Heart left ventricle (tissue), 16 donors: ENCODE results near the gene PDCD4. TPM values are rescaled to one million over a fixed set of nuclear protein-coding genes. Genes with fewer than 3 reads are reported as not detected.
"Not testable (repeated sequence)": the region's sequence is repeated elsewhere in the genome, so short reads cannot be mapped to it uniquely, and the experiment has no call there.

Experiments
- ATAC-seq, 4 donors: fragments of 200-7000 bp; cut with Tn5 transposase; one replicate each; pipeline ENCODE4 v1.9.1; 2020 to 2022; ENCODE audit warnings: moderate library complexity in 4 of 4, mild to moderate bottlenecking in 3 of 4, moderate number of reproducible peaks in 1 of 4
- DNase-seq, 5 donors: peaks; one replicate each; pipeline ENCODE4 v3.0.0-alpha.2; 2020
- H3K27ac ChIP-seq, 12 donors: fragments of 200-600 bp; sonication (generic) in 4 of 12; one replicate each; pipeline versions ENCODE4 v1.5.0 to v1.8.0; 2016 to 2022; ENCODE audit warnings: mild to moderate bottlenecking in 2 of 12
- H3K27me3 ChIP-seq, 9 donors: fragments of 200-600 bp; sonication (generic) in 2 of 9; one replicate each; pipeline versions ENCODE4 v1.5.1 to v1.8.0; 2016 to 2022; ENCODE audit warnings: mild to moderate bottlenecking in 3 of 9
- H3K36me3 ChIP-seq, 9 donors: fragments of 200-600 bp; sonication (generic) in 2 of 9; one replicate each; pipeline versions ENCODE4 v1.5.0 to v1.8.0; 2018 to 2022; ENCODE audit warnings: mild to moderate bottlenecking in 2 of 9
- H3K4me1 ChIP-seq, 12 donors: fragments of 200-600 bp; sonication (generic) in 4 of 12; one replicate each; pipeline versions ENCODE4 v1.5.0 to v1.8.0; 2016 to 2022; ENCODE audit warnings: mild to moderate bottlenecking in 3 of 12
- H3K4me3 ChIP-seq, 12 donors: fragments of 200-600 bp; sonication (generic) in 4 of 12; one replicate each; pipeline versions ENCODE4 v1.5.0 to v1.8.0; 2017 to 2022; ENCODE audit warnings: mild to moderate bottlenecking in 9 of 12, moderate library complexity in 4 of 12
- H3K9me3 ChIP-seq, 12 donors: fragments of 200-600 bp; sonication (generic) in 4 of 12; one replicate each; pipeline versions ENCODE4 v1.5.0 to v1.8.0; 2016 to 2022; ENCODE audit warnings: mild to moderate bottlenecking in 1 of 12
- CTCF ChIP-seq, 12 donors: fragments of 200-600 bp; sonication (generic) in 4 of 12; IDR thresholded peaks; one replicate each; pipeline versions ENCODE4 v1.5.0 to v1.8.0; 2018 to 2022; ENCODE audit warnings: antibody characterized with exemption in 12 of 12, mild to moderate bottlenecking in 5 of 12
- POLR2A ChIP-seq, 2 donors: fragments of 450-650 bp; IDR thresholded peaks; one replicate each; pipeline ENCODE4 v1.6.1; 2017; ENCODE audit warnings: antibody characterized with exemption in 2 of 2, mild to moderate bottlenecking in 2 of 2, moderate library complexity in 2 of 2
- WGBS, 4 donors: extraction: QIAGEN DNeasy Blood & Tissue Kit in 2 of 4; methylation state at CpG; one replicate each; pipeline versions ENCODE4 v1.1.5 to v1.1.7; 2013 to 2018; 5-methylcytosine and 5-hydroxymethylcytosine counted together
- intact Hi-C, 10 donors: fragments of 100-400 bp; cut with DNase I; formaldehyde crosslinking; loops; one replicate each; pipeline versions ENCODE4 v1.11.1 to v1.14.2; 2022
- polyA plus RNA-seq, 2 donors: library from polyadenylated mRNA; stranded (reverse); fragments of 200-250 nt; gene quantifications; one replicate each; pipeline ENCODE4 v1.2.3, GENCODE V29; 2013
- total RNA-seq, 9 donors: library from RNA; depleted of rRNA in 2 of 9; stranded (reverse); fragments of >200 nt in 2 of 9; fragmentation: NEBNext Ultra II Directional in 3 of 9; extraction: Animal tissue kit (Norgen Biotek cat#: 25700) in 3 of 9; gene quantifications; one replicate each; pipeline versions ENCODE4 v1.1.0 to v1.2.4, GENCODE V29; 2016 to 2023
- donor health status: ischemic (EF 13 %, LVEDD 7.1; RV severe dilation, severe dysfunction).
- donor health status: healthy with polysubstance abuse.
- donor health status: DM: no; HTN: yes; CAD: no.
- donor health status: DM: no; HTN: no; CAD: no.
- donor health status: ischemic (EF 25% LVEDD 6.9; RV normal size, moderate dysfunction).
- donor health status: ischemic (EF 25% LVEDD 5.7; RV mildly dilated, moderate dysfunction).
- donor health status: healthy.
- donor health status: DM: yes; HTN: yes; CAD: no.
- donor health status: ischemic (EF 35%, LVEDD 5.7; RV mildly dilated, moderate dysfunction).
- donor health status: nonischemic (EF 11% LVEDD 7.7; RV severe dilation, severe dysfunction).
- donor health status: DM: yes; HTN: yes; CAD: no.
- donor health status: PGD.
- donor health status: ischemic (EF 29% LVEDD 5.4; RV normal size, mild dysfunction).
- donor health status: nonischemic (EF 23%, LVEDD 6.1; RV moderate dilation, normal function).

The PDCD4 gene
- total and polyA plus RNA-seq, 11 donors, result 18.2 to 73.2 (median 42.6) TPM

GRCh38 chr10:110910138-110910537, 38.4 kb downstream of the PDCD4 start:
- Histone ChIP-seq H3K27ac (no peak overlapping the region), H3K4me1 (no peaks in the 10 kb centered on the region), H3K27me3 (no peaks in the 10 kb centered on the region), H3K36me3 (peaks cover 0 to 18% (median 2%) of the 10 kb centered on the region in 9 donors), H3K9me3 (no peaks in the 10 kb centered on the region), H3K4me3 (no peak overlapping the region)
- no peak for DNase-seq
- no peak for ATAC-seq
- 87 to 93% (median 90%) methylated on average over 4 of the region's 4 CpGs for WGBS, 4 donors
- intact Hi-C loops, result no loop called here
- TF ChIP-seq POLR2A (IDR thresholded peaks at IDR 0.05) (no peak), CTCF (IDR thresholded peaks at IDR 0.05) (no peak)

GRCh38 chr10:110912374-110912773, 40.6 kb downstream of the PDCD4 start:
- TF ChIP-seq POLR2A (IDR thresholded peaks at IDR 0.05) (no peak), CTCF (IDR thresholded peaks at IDR 0.05) (no peak)
- peaks cover 0 to 9% (median 0%) of the 10 kb centered on the region in 9 donors for H3K36me3 ChIP-seq
- H3K9me3 ChIP-seq, result no peaks in the 10 kb centered on the region
- no peak for ATAC-seq
- H3K4me1 ChIP-seq, result peaks cover 0 to 8% (median 2%) of the 10 kb centered on the region in 12 donors
- no peak overlapping the region for H3K4me3 ChIP-seq
- intact Hi-C loops, result no loop called here
- H3K27ac ChIP-seq, result no peak overlapping the region
- no peak for DNase-seq
- no peaks in the 10 kb centered on the region for H3K27me3 ChIP-seq
- WGBS, 4 donors, result 86 to 92% (median 89%) methylated on average over 3 of the region's 3 CpGs

GRCh38 chr10:110914431-110914830, 42.7 kb downstream of the PDCD4 start:
- TF ChIP-seq CTCF (IDR thresholded peaks at IDR 0.05) (no peak), POLR2A (IDR thresholded peaks at IDR 0.05) (no peak)
- Histone ChIP-seq H3K4me3 (no peak overlapping the region), H3K36me3 (peaks cover 0 to 7% (median 0%) of the 10 kb centered on the region in 9 donors), H3K4me1 (peaks cover 0 to 16% (median 9%) of the 10 kb centered on the region in 12 donors), H3K27me3 (no peaks in the 10 kb centered on the region), H3K9me3 (no peaks in the 10 kb centered on the region), H3K27ac (no peak overlapping the region)
- WGBS, 4 donors, result 77 to 87% (median 85%) methylated on average over 2 of the region's 2 CpGs
- no peak for ATAC-seq
- no peak for DNase-seq
- intact Hi-C loops, result no loop called here

GRCh38 chr10:110915035-110915434, 43.3 kb downstream of the PDCD4 start:
- no peak for DNase-seq
- ATAC-seq, result no peak
- intact Hi-C loops, result no loop called here
- H3K27me3 ChIP-seq, result no peaks in the 10 kb centered on the region
- no peak overlapping the region for H3K4me3 ChIP-seq
- no peaks in the 10 kb centered on the region for H3K9me3 ChIP-seq
- H3K36me3 ChIP-seq, result peaks cover 0 to 7% (median 0%) of the 10 kb centered on the region in 9 donors
- H3K4me1 ChIP-seq, result peaks cover 0 to 16% (median 9%) of the 10 kb centered on the region in 12 donors
- no peak overlapping the region for H3K27ac ChIP-seq
- TF ChIP-seq POLR2A (IDR thresholded peaks at IDR 0.05), result no peak
- TF ChIP-seq CTCF (IDR thresholded peaks at IDR 0.05), result no peak
- 96 to 98% (median 97%) methylated on average over 6 of the region's 6 CpGs for WGBS, 4 donors

- intact Hi-C loops, H3K4me3 ChIP-seq, DNase-seq, H3K27me3 ChIP-seq, H3K36me3 ChIP-seq, H3K9me3 ChIP-seq, H3K27ac ChIP-seq, ATAC-seq: not testable (repeated sequence)
- peaks cover 0 to 17% (median 10%) of the 10 kb centered on the region in 12 donors for H3K4me1 ChIP-seq
- 90 to 97% (median 94%) methylated on average over 4 of the region's 4 CpGs for WGBS, 4 donors
Measured at GRCh38 chr10:110915600-110915999, 43.9 kb downstream of the PDCD4 start.
